Measurements from ENCODE around the gene MED4. TPM values are rescaled to one million over a fixed set of nuclear protein-coding genes. Genes with fewer than 3 reads are reported as not detected.

MED4 gene
- total and polyA plus RNA-seq, 8 donors: 41.1 to 84.0 (median 76.5) TPM

DNA sequence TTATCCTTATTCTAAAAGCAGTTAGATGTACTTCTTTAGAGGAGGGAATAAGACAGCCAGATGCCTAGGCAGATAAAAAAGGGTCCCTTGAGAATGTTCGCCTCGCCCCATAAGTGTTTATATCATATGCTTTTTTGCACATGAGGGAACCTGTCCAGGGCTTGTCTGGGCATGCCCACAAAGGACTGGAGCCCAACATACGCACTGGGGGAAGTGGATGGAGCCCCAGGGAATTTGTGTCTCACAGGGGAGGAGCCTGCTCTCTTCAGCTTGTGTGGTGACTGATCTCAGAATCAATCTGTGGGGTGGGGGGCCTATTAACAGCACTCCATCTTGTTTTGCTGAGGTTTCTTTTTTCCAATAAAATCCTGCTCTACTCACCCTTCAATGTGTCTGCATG, 22.6 kb downstream of the MED4 start:
- intact Hi-C loops (cut with DNase I): no loop called here
- H3K9me3 ChIP-seq: peaks cover 0 to 57% of the 10 kb centered on the region in 2 donors
- no peaks in the 10 kb centered on the region for H3K27me3 ChIP-seq
- DNase-seq (no peak), ATAC-seq (no peak)
- H3K4me3 ChIP-seq: no peak overlapping the region
- TF ChIP-seq CTCF (IDR thresholded peaks at IDR 0.05): no peak
- no peak overlapping the region for H3K27ac ChIP-seq
- H3K36me3 ChIP-seq: peaks cover 0 to 100% of the 10 kb centered on the region in 2 donors
- no peaks in the 10 kb centered on the region for H3K4me1 ChIP-seq

- DNase-seq: no peak
- Histone ChIP-seq H3K4me3 (no peak overlapping the region), H3K36me3 (peaks cover 0 to 100% of the 10 kb centered on the region in 2 donors), H3K4me1 (no peaks in the 10 kb centered on the region), H3K9me3 (peaks cover 0 to 57% of the 10 kb centered on the region in 2 donors), H3K27ac (no peak overlapping the region), H3K27me3 (no peaks in the 10 kb centered on the region)
- intact Hi-C loops (cut with DNase I): no loop called here
- ATAC-seq: no peak
- TF ChIP-seq CTCF (IDR thresholded peaks at IDR 0.05): no peak
These were observed 24.0 kb downstream of the MED4 start for GRCh38 chr13:48070942-48071341.

- ATAC-seq (no peak), DNase-seq (no peak)
- intact Hi-C loops (cut with DNase I): no loop called here
- no peak for TF ChIP-seq CTCF (IDR thresholded peaks at IDR 0.05)
- no peak overlapping the region for H3K4me3 ChIP-seq
- peaks cover 0 to 57% of the 10 kb centered on the region in 2 donors for H3K9me3 ChIP-seq
- peaks cover 0 to 93% of the 10 kb centered on the region in 2 donors for H3K36me3 ChIP-seq
- no peaks in the 10 kb centered on the region for H3K4me1 ChIP-seq
- H3K27me3 ChIP-seq: no peaks in the 10 kb centered on the region
- H3K27ac ChIP-seq: no peak overlapping the region
These were observed 25.3 kb downstream of the MED4 start for GRCh38 chr13:48069573-48069972.

- intact Hi-C loops (cut with DNase I): no loop called here
- TF ChIP-seq CTCF (IDR thresholded peaks at IDR 0.05): no peak
- H3K4me1 ChIP-seq: no peaks in the 10 kb centered on the region
- no peak for ATAC-seq
- no peak for DNase-seq
- H3K9me3 ChIP-seq: peaks cover 0 to 57% of the 10 kb centered on the region in 2 donors
- H3K4me3 ChIP-seq: no peak overlapping the region
- peaks cover 0 to 86% of the 10 kb centered on the region in 2 donors for H3K36me3 ChIP-seq
- no peak overlapping the region for H3K27ac ChIP-seq
- H3K27me3 ChIP-seq: no peaks in the 10 kb centered on the region
These were observed 26.0 kb downstream of the MED4 start for GRCh38 chr13:48068952-48069351.

GRCh38 chr13:48068036-48068435, 26.9 kb downstream of the MED4 start:
- peaks cover 0 to 79% of the 10 kb centered on the region in 2 donors for H3K36me3 ChIP-seq
- no peaks in the 10 kb centered on the region for H3K4me1 ChIP-seq
- intact Hi-C loops (cut with DNase I): no loop called here
- no peak for TF ChIP-seq CTCF (IDR thresholded peaks at IDR 0.05)
- H3K27ac ChIP-seq: no peak overlapping the region
- ATAC-seq (no peak), DNase-seq (no peak)
- no peaks in the 10 kb centered on the region for H3K27me3 ChIP-seq
- no peak overlapping the region for H3K4me3 ChIP-seq
- H3K9me3 ChIP-seq: peaks cover 0 to 56% of the 10 kb centered on the region in 2 donors
